Fibroblast of lung (primary cell): ENCODE results near the gene PLCG2. TPM values are rescaled to one million over a fixed set of nuclear protein-coding genes. Genes with fewer than 3 reads are reported as not detected.

Experiments used
- DNase-seq, 2 donors: peaks; one replicate each; pipeline versions ENCODE4 v3.0.0 to v3.0.0-alpha.2; 2010; ENCODE audit warnings: low read depth in 2 of 2
- H2AFZ ChIP-seq: 2 replicates; pipeline ENCODE4 v1.5.1; 2012; ENCODE audit warnings: low read length, control low read depth, inconsistent platforms
- H3K27ac ChIP-seq: 2 replicates; pipeline ENCODE4 v1.5.1; 2011; ENCODE audit warnings: low read length, control low read depth; ENCODE audit not compliant: insufficient read depth
- H3K27me3 ChIP-seq: 2 replicates; pipeline ENCODE4 v1.5.1; 2011; ENCODE audit warnings: mild to moderate bottlenecking, low read length; ENCODE audit not compliant: control insufficient read depth, insufficient read depth
- H3K36me3 ChIP-seq: 2 replicates; pipeline ENCODE4 v1.5.1; 2011; ENCODE audit warnings: low read length; ENCODE audit not compliant: control insufficient read depth, insufficient read depth
- H3K4me1 ChIP-seq: 2 replicates; pipeline ENCODE4 v1.5.1; 2011; ENCODE audit warnings: low read length; ENCODE audit not compliant: control insufficient read depth, insufficient read depth; ENCODE audit errors: extremely low read depth
- H3K4me2 ChIP-seq: 2 replicates; pipeline ENCODE4 v1.5.1; 2011; ENCODE audit warnings: low read length, control low read depth; ENCODE audit not compliant: insufficient read depth; ENCODE audit errors: extremely low read depth
- H3K4me3 ChIP-seq, 4 experiments: fragments of 200-600 bp in 1 of 4; sonication (generic) in 1 of 4; replicated peaks in 1 of 4; 2 replicates each; pipeline ENCODE4 v1.5.1; 2011 to 2016; ENCODE audit warnings: low read length in 4 of 4, low read depth in 3 of 4, mild to moderate bottlenecking in 3 of 4, control low read depth in 2 of 4, inconsistent platforms in 1 of 4, mixed read lengths in 1 of 4; ENCODE audit not compliant: insufficient read depth in 1 of 4; ENCODE audit errors: control extremely low read depth in 1 of 4
- H3K79me2 ChIP-seq: 2 replicates; pipeline ENCODE4 v1.5.1; 2012; ENCODE audit warnings: mild to moderate bottlenecking, low read length, inconsistent platforms; ENCODE audit not compliant: control insufficient read depth, insufficient read depth
- H3K9ac ChIP-seq: 2 replicates; pipeline ENCODE4 v1.5.1; 2011; ENCODE audit warnings: mild to moderate bottlenecking, low read length, control low read depth; ENCODE audit not compliant: insufficient read depth
- H3K9me3 ChIP-seq: 2 replicates; pipeline ENCODE4 v1.5.1; 2012; ENCODE audit warnings: low read depth, low read length; ENCODE audit not compliant: control insufficient read depth, insufficient read depth
- H4K20me1 ChIP-seq: 2 replicates; pipeline ENCODE4 v1.5.1; 2011; ENCODE audit warnings: low read length; ENCODE audit not compliant: control insufficient read depth, insufficient read depth; ENCODE audit errors: extremely low read depth
- CTCF ChIP-seq, 2 donors: IDR thresholded peaks in 1 of 2; conservative IDR thresholded peaks in 1 of 2; 1 replicate in 1 of 2; 2 replicates in 1 of 2; pipeline ENCODE4 v1.5.1; 2011 to 2012; ENCODE audit warnings: low read length in 2 of 2, control low read depth in 1 of 2, inconsistent platforms in 1 of 2, low read depth in 1 of 2, mild to moderate bottlenecking in 1 of 2
- EZH2 ChIP-seq: IDR thresholded peaks from 2 replicates; pipeline ENCODE4 v1.5.1; 2012; ENCODE audit warnings: low read length, control low read depth, mild to moderate bottlenecking; ENCODE audit errors: missing control alignments
- polyA plus RNA-seq, 2 donors: library from polyadenylated mRNA; depleted of rRNA in 1 of 2; stranded (reverse) in 1 of 2; unstranded in 1 of 2; fragments of >200 nt; gene quantifications; 2 replicates each; pipeline ENCODE4 v1.2.1, GENCODE V29; 2011 to 2012; ENCODE audit warnings: missing spikeins in 1 of 2
- total RNA-seq: library from RNA; depleted of rRNA; stranded (reverse); fragments of >200 nt; gene quantifications from 2 replicates; pipeline ENCODE4 v1.2.1, GENCODE V29; 2014

PLCG2 gene
- total and polyA plus RNA-seq, 2 donors (not counting 1 experiment from before 2014, with no cell fraction given): 0.53 to 0.66 TPM

GRCh38 chr16:82004601-82005000 lies 225.5 kb downstream of the PLCG2 start:
- TF ChIP-seq CTCF (conservative IDR thresholded peaks at IDR 0.05 in 1 of 2, IDR thresholded peaks at IDR 0.05 in 1 of 2; ENCODE audit: low read depth in 1 of 2, low read length in 2 of 2): no peak
- no peak for TF ChIP-seq EZH2
- Histone ChIP-seq H3K36me3 (no peaks in the 10 kb centered on the region), H3K27ac (no peak overlapping the region), H3K4me2 (no peak overlapping the region), H3K27me3 (no peaks in the 10 kb centered on the region), H3K4me3 (no peak overlapping the region), H3K79me2 (no peaks in the 10 kb centered on the region), H2AFZ (no peak overlapping the region), H3K9me3 (no peaks in the 10 kb centered on the region), H4K20me1 (no peaks in the 10 kb centered on the region), H3K9ac (no peak overlapping the region), H3K4me1 (no peaks in the 10 kb centered on the region)
- DNase-seq: peak in 1 of 2 donors; percentile 2

GRCh38 chr16:82005027-82005830 lies 226.1 kb downstream of the PLCG2 start:
- H3K9me3 ChIP-seq: no peaks in the 10 kb centered on the region
- no peak overlapping the region for H3K27ac ChIP-seq
- peak in 1 of 2 donors; percentile 40 for DNase-seq
- no peaks in the 10 kb centered on the region for H3K79me2 ChIP-seq
- TF ChIP-seq EZH2: no peak
- TF ChIP-seq CTCF (conservative IDR thresholded peaks at IDR 0.05 in 1 of 2, IDR thresholded peaks at IDR 0.05 in 1 of 2; ENCODE audit: low read depth in 1 of 2, low read length in 2 of 2): no peak
- no peaks in the 10 kb centered on the region for H3K36me3 ChIP-seq
- H3K27me3 ChIP-seq: no peaks in the 10 kb centered on the region
- H3K4me2 ChIP-seq: no peak overlapping the region
- H3K4me3 ChIP-seq: no peak overlapping the region
- H2AFZ ChIP-seq: no peak overlapping the region
- no peaks in the 10 kb centered on the region for H4K20me1 ChIP-seq
- no peak overlapping the region for H3K9ac ChIP-seq
- H3K4me1 ChIP-seq: no peaks in the 10 kb centered on the region

GRCh38 chr16:82006036-82006435 lies 226.9 kb downstream of the PLCG2 start:
- H3K79me2 ChIP-seq: no peaks in the 10 kb centered on the region
- TF ChIP-seq CTCF (conservative IDR thresholded peaks at IDR 0.05 in 1 of 2, IDR thresholded peaks at IDR 0.05 in 1 of 2; ENCODE audit: low read depth in 1 of 2, low read length in 2 of 2) (no peak), EZH2 (no peak)
- H3K4me3 ChIP-seq: no peak overlapping the region
- no peak overlapping the region for H3K9ac ChIP-seq
- no peaks in the 10 kb centered on the region for H3K4me1 ChIP-seq
- H3K36me3 ChIP-seq: no peaks in the 10 kb centered on the region
- H3K4me2 ChIP-seq: no peak overlapping the region
- no peaks in the 10 kb centered on the region for H4K20me1 ChIP-seq
- no peaks in the 10 kb centered on the region for H3K27me3 ChIP-seq
- H3K27ac ChIP-seq: no peak overlapping the region
- H3K9me3 ChIP-seq: no peaks in the 10 kb centered on the region
- no peak overlapping the region for H2AFZ ChIP-seq
- DNase-seq: no peak
